NCI-H524 (cell line): ENCODE data around the gene HDAC9.

Experiments used
- DNase-seq, 2 experiments: peaks; one replicate each; lab custom pipeline; 2025; lab: John Stamatoyannopoulos, UW

The HDAC9 gene

GRCh38 chr7:18659746-18660145 is 164.2 kb downstream of the HDAC9 start:
- DNase-seq = no peak

- no peak for DNase-seq
Observed at GRCh38 chr7:18663321-18663720, 167.8 kb downstream of the HDAC9 start.

- peak; percentile 19 to 64 for DNase-seq
Observed at GRCh38 chr7:18666107-18666728, 170.7 kb downstream of the HDAC9 start.

- DNase-seq = no peak
Observed at GRCh38 chr7:18667466-18667865, 171.9 kb downstream of the HDAC9 start.

- DNase-seq = no peak
Observed at GRCh38 chr7:18671176-18671575, 175.6 kb downstream of the HDAC9 start.

GRCh38 chr7:18675579-18675978 is 180.0 kb downstream of the HDAC9 start:
- no peak for DNase-seq

- DNase-seq = no peak
Observed at GRCh38 chr7:18679261-18679660, 183.7 kb downstream of the HDAC9 start.

GRCh38 chr7:18680576-18680975 is 185.0 kb downstream of the HDAC9 start:
- no peak for DNase-seq

GRCh38 chr7:18684916-18685315 is 189.4 kb downstream of the HDAC9 start:
- no peak for DNase-seq

- no peak for DNase-seq
Observed at GRCh38 chr7:18685971-18686370, 190.4 kb downstream of the HDAC9 start.

- no peak for DNase-seq
Observed at GRCh38 chr7:18689551-18689950, 194.0 kb downstream of the HDAC9 start.

GRCh38 chr7:18693406-18693805 is 197.9 kb downstream of the HDAC9 start:
- DNase-seq = peak; percentile 14 to 61

GRCh38 chr7:18693816-18694215 is 198.3 kb downstream of the HDAC9 start:
- no peak for DNase-seq

- no peak for DNase-seq
Observed at GRCh38 chr7:18694484-18694883, 198.9 kb downstream of the HDAC9 start.

GRCh38 chr7:18694911-18695310 is 199.4 kb downstream of the HDAC9 start:
- no peak for DNase-seq

- no peak for DNase-seq
Observed at GRCh38 chr7:18698258-18698734, 202.7 kb downstream of the HDAC9 start.

GRCh38 chr7:18700147-18700546 is 204.6 kb downstream of the HDAC9 start:
- no peak for DNase-seq

GRCh38 chr7:18702071-18702829 is 206.7 kb downstream of the HDAC9 start:
- DNase-seq = no peak

GRCh38 chr7:18703685-18704084 is 208.1 kb downstream of the HDAC9 start:
- DNase-seq = no peak

GRCh38 chr7:18706670-18707069 is 211.1 kb downstream of the HDAC9 start:
- no peak for DNase-seq

- no peak for DNase-seq
Observed at GRCh38 chr7:18708204-18708603, 212.7 kb downstream of the HDAC9 start.

GRCh38 chr7:18715988-18716387 is 220.4 kb downstream of the HDAC9 start:
- DNase-seq = no peak

GRCh38 chr7:18721429-18721828 is 225.9 kb downstream of the HDAC9 start:
- DNase-seq = no peak

GRCh38 chr7:18724318-18724717 is 228.8 kb downstream of the HDAC9 start:
- DNase-seq = no peak
